HG03103 (cell line): ENCODE data around the gene PTPRM.

ENCODE experiments used
- ATAC-seq: cut with Tn5 transposase; IDR thresholded peaks from one replicate; pipeline ENCODE4 v1.9.1; 2021; ENCODE audit warnings: low read depth; ENCODE audit not compliant: unreplicated experiment

Gene PTPRM

DNA sequence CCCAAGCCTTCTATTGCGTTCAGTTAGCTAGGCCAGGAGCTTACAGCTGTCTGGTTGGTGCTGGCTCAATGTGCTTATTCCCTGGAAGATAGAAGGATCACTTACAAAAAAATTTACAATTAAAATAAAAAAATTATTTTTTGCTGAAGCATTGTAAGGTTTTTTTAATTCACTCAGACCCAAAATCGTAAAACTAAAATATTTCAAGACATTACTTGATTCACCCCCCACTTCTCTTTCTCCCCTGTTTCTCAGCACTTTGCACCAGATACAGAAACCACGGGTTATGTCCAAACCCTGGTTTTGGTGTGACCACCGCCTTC, 911 bp upstream of the PTPRM start:
- no peak for ATAC-seq

DNA sequence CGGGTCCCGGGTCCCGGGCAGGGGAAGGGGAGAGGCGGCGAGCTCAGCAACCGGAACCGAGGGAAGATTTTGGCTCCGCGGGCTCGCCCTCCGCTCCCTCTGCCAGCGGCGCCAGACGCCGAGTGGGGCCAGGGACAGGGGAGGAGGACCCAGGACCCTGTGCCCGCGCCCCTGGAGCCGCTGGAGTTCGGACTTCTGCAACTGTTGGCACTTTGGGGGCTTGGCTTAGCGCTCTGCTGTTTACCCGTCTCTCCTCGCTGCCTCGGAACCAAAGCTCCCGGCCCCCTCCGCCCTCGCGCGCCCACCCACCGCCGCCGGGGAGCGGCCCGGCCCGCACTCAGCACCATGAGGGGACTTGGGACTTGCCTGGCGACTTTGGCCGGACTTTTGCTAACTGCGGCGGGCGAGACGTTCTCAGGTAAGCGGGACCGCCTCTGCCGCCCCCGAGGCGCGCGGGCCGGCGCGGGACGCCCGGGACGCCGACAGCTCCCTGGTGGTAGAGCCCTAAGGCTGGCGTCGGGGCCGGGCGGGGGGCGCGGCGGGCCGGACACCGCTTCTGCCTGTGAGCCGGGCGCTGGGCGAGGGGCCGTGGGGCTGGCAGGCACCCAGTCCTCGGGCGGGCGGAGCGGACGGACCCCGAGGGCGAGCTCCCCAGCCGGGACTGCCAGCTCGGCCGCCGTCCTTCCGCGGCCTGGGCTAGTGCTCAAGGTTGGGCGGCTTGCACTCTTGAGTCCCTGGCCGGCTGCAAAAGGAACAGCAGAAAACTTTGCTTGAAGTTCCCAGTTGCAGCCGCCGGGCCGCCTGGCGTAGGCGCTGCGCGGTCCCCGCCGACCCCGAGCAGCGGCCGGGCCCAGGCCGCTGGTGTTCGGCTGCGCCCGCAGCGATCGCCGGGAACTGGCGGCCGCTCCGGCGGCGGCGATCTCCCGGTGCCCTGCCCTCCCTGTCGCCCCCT, 634 bp downstream of the PTPRM start:
- ATAC-seq: no peak

GRCh38 chr18:7568426-7568825, 1.3 kb downstream of the PTPRM start:
- no peak for ATAC-seq

DNA sequence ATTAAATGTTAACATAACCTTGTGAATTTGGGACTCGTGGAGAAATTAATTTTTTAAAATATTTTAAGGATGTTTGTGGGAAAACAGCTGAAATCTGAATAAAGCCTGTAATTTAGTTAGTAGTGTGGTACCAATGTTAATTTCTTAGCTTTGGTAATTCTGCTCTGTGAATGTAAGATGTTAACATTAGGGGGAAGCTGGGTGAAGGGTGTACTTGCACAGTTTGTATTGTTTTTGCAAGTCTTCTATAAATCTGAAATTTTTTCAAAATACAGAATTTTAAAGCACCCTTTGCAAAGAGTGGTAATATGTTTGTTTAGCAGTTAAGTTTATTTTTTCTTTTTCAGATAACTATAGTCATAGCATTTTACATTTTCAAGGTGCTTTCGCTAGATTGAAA, 4.5 kb downstream of the PTPRM start:
- ATAC-seq: no peak

GRCh38 chr18:7572822-7573221, 5.7 kb downstream of the PTPRM start:
- no peak for ATAC-seq

DNA sequence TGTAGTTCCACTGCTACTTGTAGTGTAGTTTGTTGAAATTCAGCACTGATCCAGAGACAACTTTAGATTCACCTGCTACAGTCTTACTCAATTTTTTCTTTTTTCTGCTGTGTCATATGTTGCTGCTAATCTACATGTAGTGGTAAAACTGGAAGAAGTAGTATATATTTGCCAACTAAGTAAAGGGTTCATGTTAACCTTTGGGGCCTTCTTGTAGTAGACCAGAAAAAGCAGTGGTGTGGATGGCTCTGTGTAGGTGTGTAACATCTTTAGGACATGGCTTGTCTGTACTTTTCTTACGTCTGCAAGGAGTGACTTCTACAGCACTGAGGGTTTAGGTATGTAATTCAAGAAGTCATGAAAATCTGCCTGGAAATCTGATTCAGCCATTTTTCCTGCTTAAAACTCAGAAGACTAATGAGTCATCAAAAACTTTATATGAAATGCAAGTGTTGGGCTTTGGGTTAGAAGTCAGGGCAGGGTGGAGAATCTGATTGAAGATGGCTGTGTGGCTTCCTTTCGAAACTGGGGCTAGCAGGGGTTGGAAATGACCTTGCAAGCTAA, 8.4 kb downstream of the PTPRM start:
- ATAC-seq: no peak

DNA sequence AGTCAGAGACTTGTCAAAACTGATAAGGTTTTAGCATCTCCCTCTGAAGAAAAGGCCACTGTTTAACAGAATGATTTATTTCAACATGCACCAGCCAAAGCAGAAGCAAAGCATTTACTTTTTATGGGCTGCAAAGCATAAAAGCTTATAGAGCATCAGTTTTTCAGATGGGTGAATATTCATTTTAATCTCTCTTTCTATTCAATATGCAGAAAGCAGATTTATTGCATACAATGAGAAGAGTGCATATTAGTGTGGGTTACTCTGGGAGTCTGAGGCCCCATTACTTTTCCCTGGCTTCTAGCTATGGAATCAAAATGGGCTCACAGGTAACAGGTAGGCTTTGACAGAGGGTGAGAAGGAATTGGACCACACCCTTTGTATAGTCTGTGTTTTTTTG, 9.0 kb downstream of the PTPRM start:
- ATAC-seq: no peak

- ATAC-seq: no peak
Measured at GRCh38 chr18:7576685-7577084, 9.6 kb downstream of the PTPRM start.

DNA sequence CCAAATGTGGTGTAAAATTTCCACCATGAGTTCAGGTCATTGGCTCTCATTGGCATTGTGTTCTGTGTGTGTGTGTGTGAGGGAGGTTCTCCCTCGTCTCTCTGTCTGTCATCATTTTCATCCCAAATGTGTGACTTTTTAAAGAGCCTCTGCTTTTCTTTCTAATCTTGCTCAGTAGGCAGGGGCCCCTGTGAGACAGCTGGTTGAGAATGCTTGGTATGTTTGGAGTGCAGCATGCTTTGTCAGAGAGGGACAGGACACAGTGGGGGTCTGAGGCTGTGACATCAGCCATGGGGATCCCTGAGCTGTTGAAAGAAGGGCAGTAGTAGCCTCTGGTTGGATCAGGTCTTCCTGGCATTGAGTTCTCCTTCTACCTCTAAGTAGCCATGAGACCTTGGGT, 10.6 kb downstream of the PTPRM start:
- ATAC-seq: no peak

DNA sequence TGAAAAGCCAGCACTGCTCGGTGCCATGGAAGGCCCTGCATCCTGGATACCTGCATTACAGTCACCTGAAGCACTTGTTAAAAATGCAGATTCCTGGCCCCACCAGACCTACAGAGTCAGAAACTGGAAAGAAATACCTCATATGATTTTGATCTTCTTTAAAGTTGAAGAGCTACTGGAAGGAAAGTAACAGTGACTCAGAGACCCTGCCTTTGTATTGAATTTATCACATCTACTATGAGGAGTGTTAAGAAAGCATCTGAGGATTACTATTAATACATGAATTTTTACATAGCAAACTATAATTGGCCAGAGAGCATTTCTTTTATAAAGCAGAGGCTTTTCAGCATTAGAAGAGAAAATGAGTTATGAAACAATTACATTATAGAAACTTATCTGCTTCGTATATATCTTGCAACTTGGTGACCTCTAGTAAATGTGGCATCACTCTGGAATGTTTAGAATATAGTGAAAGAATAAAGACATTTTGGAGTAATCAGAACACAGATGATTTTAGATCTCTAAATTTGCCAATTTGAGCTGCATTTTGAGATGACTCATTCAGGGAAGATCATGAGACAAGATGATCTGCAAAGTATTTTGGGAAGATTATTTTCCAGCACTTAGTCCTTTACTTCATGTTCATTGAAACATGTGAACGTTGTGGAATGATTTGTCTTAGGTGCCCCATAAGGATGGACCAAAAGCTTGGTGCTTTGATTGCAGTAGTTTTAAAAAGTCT, 12.2 kb downstream of the PTPRM start:
- no peak for ATAC-seq

DNA sequence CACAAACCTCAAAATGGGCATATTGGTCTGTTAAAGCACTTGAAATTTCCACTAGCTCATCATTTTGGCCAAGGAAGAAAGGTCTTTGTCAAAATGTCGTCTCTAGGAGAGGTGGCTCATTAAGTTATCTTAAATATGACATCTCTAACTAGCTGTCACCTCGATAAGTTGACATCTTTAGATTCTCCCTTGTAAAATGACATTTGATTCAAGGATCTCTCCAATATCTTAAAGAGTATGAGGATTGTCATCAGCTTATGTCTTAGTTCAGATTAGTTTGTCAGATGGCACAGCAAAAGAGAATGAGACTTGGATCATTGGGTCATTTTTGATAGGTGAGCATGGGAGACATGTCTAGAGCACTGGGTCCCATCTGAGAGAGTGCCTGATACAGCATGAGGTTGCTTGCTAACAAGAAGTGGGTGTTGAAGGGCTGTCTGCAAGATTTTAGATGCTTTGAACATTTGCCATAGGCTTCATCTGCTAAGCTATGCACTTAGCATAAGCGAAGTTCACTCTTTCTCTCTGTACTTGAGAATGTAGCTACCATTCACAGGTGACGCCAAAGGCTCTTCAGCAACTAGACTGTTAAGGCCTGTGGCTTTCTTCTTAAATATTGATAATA, 12.9 kb downstream of the PTPRM start:
- no peak for ATAC-seq

- no peak for ATAC-seq
Measured at GRCh38 chr18:7584646-7585275, 17.6 kb downstream of the PTPRM start.

GRCh38 chr18:7585276-7585670, 18.2 kb downstream of the PTPRM start:
- no peak for ATAC-seq

DNA sequence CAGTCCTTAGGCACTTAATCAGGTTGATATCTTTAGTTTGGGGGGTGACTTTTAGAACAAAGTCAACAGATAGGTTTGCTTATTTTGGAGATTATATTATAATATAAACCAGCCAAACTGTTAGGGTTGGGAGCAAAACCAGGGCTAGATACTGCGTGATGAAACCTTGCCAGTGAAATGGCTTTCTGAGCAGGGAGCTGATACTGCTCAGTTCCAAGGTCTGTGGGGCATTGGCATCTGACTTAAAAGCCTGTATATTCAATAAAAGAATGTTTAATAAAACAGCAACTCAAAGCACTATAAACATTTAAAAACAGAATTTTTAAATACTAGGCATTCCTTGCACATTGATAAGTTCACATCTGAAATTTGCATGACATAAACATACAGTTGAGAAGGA, 19.3 kb downstream of the PTPRM start:
- no peak for ATAC-seq

DNA sequence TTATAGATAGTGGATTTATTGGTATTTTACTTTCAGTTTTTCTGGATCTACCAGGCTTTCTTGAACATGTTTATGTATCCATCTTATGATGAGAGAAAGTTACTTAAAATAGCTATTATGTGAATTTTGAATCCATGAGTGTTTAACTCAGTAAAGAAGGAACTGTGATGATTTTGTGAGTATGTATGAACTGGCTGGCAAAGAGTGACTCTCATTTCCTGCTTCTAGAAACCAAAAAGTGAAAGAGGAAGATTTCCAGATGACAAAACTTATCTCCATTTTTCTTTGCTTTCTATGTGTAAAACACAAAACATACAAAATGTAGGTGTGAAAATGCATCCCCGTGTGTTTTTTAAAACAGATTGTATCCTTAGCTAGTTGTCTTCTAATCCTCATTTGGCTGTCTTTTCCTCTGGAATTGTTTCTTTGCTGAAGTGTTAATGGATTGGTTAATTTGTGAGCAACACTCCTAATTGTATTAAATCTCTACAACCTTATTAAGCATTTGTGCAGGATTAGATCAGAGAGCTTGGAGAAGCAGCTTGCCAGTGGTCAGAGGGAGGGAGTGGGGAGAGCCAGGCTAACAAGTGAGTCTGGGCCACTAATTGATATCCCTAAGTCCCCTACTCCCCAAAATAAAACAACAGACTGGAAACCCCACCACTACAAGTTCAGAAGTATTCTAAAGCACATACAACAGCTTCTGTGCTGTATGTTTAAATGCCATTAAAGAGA, 23.9 kb downstream of the PTPRM start:
- no peak for ATAC-seq

GRCh38 chr18:7592305-7593071, 25.4 kb downstream of the PTPRM start:
- no peak for ATAC-seq

DNA sequence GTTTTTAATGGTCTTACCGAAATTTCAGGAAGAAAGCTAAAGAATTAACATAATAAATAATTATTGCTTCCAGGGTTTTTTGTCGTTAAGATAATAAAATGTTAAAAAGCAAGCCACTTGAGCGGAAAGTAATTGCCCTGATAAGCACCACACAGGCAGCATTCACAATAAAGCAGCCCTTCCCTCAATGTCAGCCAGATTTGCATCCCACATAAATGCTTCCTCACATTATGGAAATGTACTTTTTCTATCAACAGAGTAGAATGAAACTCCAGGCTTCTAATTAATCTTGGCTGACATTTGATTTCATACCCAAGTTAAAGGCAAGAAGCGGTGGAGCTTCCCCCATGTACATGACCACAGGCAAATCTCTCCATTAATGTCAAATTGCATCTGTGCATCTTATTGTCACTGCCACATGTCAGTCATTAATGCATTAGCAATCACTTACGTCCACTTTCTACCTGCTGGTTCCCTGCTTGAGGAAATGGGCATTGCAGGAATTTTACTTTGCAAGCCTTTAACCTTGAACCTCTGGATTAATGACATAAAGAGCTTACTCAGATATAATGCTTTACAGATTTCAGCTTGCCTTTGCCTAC, 26.2 kb downstream of the PTPRM start:
- no peak for ATAC-seq

DNA sequence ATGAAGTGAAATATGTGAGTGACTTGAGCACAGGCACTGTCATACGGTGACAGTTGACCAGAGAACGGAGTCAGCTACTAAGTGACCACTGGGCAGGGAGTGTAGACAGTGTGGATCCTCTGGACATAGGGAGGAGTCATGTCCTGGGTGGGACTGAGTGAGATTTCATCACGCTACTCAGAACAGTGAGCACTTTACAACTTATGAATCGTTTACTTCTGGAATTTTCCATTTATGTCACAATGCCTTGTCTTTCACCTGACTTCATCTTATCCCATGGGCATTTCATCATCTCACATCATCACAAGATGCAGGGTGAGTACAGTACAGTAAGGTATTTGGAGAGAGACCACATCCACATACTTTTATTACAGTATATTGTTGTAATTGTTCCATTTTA, 29.0 kb downstream of the PTPRM start:
- ATAC-seq: no peak

GRCh38 chr18:7597500-7597899, 30.4 kb downstream of the PTPRM start:
- no peak for ATAC-seq
